ENCODE results near the gene ADSL. TPM values are rescaled to one million over a fixed set of nuclear protein-coding genes. Genes with fewer than 3 reads are reported as not detected.

Gene ADSL
- total and polyA plus RNA-seq, 2 of the 8 experiments (the other 6 are each of a cell fraction or from before 2014, with no cell fraction given) = 197 to 218 TPM

- Histone ChIP-seq H3K23me2 (ENCODE audit: low read depth, low read length) (no peaks in the 10 kb centered on the region), H3K27me3 (replicated peaks in 1 of 4; ENCODE audit: control insufficient read depth in 3 of 4, extremely low read depth in 1 of 4, insufficient read depth in 3 of 4, low read length in 3 of 4) (no peaks in the 10 kb centered on the region), H3K18ac (ENCODE audit: extremely low read depth, low read length) (no peak overlapping the region), H2BK12ac (ENCODE audit: low read depth, low read length) (no peak overlapping the region), H2BK5ac (ENCODE audit: low read depth, low read length) (no peak overlapping the region), H3K79me2 (ENCODE audit: control insufficient read depth in 1 of 2, insufficient read depth in 2 of 2, low read length in 2 of 2) (no peaks in the 10 kb centered on the region), H3K4me1 (replicated peaks in 1 of 4; ENCODE audit: control insufficient read depth in 3 of 4, insufficient read depth in 4 of 4, low read length in 3 of 4) (no peaks in the 10 kb centered on the region), H3K56ac (replicated peaks; ENCODE audit: insufficient read length, low read depth, low read length) (no peak overlapping the region), H3K79me1 (ENCODE audit: low read depth, low read length) (no peaks in the 10 kb centered on the region; the same call in 1 of the 2 replicates), H2BK20ac (ENCODE audit: low read length) (no peak overlapping the region), H3K27ac (ENCODE audit: low read depth, low read length) (no peak overlapping the region), H2AK5ac (ENCODE audit: low read depth, low read length) (no peak overlapping the region), H3K36me3 (ENCODE audit: control insufficient read depth in 2 of 4, insufficient read depth in 4 of 4, low read length in 3 of 4) (peaks cover 2 to 20% (median 13%) of the 10 kb centered on the region in 4 experiments; a peak in 7 of 8 replicates), H4K20me1 (replicated peaks in 1 of 2; ENCODE audit: control insufficient read depth in 1 of 2, insufficient read depth in 2 of 2, low read length in 2 of 2) (peaks cover 0 to 5% of the 10 kb centered on the region in 2 experiments), H4K8ac (ENCODE audit: extremely low read depth, insufficient read depth, low read length) (no peak overlapping the region; the same call in none of the 2 replicates), H3K4me3 (ENCODE audit: extremely low read depth in 1 of 4, insufficient read depth in 2 of 4, low read depth in 3 of 4, low read length in 4 of 4) (no peak overlapping the region), H4K5ac (ENCODE audit: insufficient read length, low read depth, low read length) (no peak overlapping the region), H2AFZ (ENCODE audit: low read length) (no peak overlapping the region), H4K91ac (replicated peaks; ENCODE audit: insufficient read length, low read length) (no peak overlapping the region), H3K4me2 (ENCODE audit: insufficient read depth in 1 of 2, low read depth in 2 of 2, low read length in 2 of 2) (no peak overlapping the region), H3K9ac (replicated peaks in 1 of 4; ENCODE audit: extremely low read depth in 1 of 4, low read depth in 3 of 4, low read length in 3 of 4) (no peak overlapping the region), H2BK15ac (ENCODE audit: low read length) (no peak overlapping the region), H3K23ac (ENCODE audit: insufficient read length) (no peak overlapping the region), H3K4ac (replicated peaks; ENCODE audit: insufficient read length, low read depth, low read length) (no peak overlapping the region), H3K14ac (ENCODE audit: insufficient read length) (no peak overlapping the region), H2BK120ac (replicated peaks; ENCODE audit: low read depth, low read length) (no peak overlapping the region), H3K9me3 (ENCODE audit: insufficient read depth in 2 of 2, low read depth in 1 of 2, low read length in 1 of 2) (no peaks in the 10 kb centered on the region)
- ChIA-PET POLR2A (ENCODE audit: partially characterized antibody) (interaction anchor here (0.6 to 2.9 kb wide), 6 partner anchors 9 to 207 kb away, joined by 3 to 8 read pairs (median 4); no protein-coding TSS in a partner anchor), CTCF (ENCODE audit: partially characterized antibody) (interaction anchor here (1.1 to 5.3 kb wide), 8 partner anchors 9 to 224 kb away, joined by 3 to 57 read pairs (median 4); no protein-coding TSS in a partner anchor)
- 79% methylated on average over 4 of the region's 5 CpGs; no CpG with 5 or more reads in 1 of the 2 experiments for WGBS, 2 experiments (ENCODE audit: extremely low coverage in 1 of 2, insufficient coverage in 1 of 2, insufficient read length in 1 of 2, insufficient replicate concordance in 2 of 2, low coverage in 1 of 2, low lambda C conversion rate in 2 of 2, missing lambda C conversion rate in 1 of 2)
- FAIRE-seq = no peak
- no peak for DNase-seq (ENCODE audit: low read depth in 1 of 2, low spot score in 2 of 2)
- TF ChIP-seq TAF7 (optimal IDR thresholded peaks at IDR 0.05; ENCODE audit: borderline replicate concordance, low read depth, low read length) = no peak
- TF ChIP-seq RNF2 (IDR thresholded peaks at IDR 0.05; ENCODE audit: borderline replicate concordance, low read depth, low read length, missing control alignments, poor library complexity, severe bottlenecking) = no peak
- no peak for TF ChIP-seq CTBP2 (IDR thresholded peaks at IDR 0.05; ENCODE audit: borderline replicate concordance, insufficient read depth, insufficient read length, low read length)
- no peak for TF ChIP-seq KDM1A (IDR thresholded peaks at IDR 0.05; ENCODE audit: borderline replicate concordance, low read length)
- TF ChIP-seq PHF8 (conservative IDR thresholded peaks at IDR 0.05; ENCODE audit: low read depth, low read length) = no peak
- TF ChIP-seq TEAD4 (IDR thresholded peaks at IDR 0.05; ENCODE audit: low read depth, low read length) = no peak
- TF ChIP-seq CREB1 (IDR thresholded peaks at IDR 0.05) = no peak
- no peak for TF ChIP-seq TCF12 (IDR thresholded peaks at IDR 0.05; ENCODE audit: low read depth, low read length)
- no peak for TF ChIP-seq FOSL1 (IDR thresholded peaks at IDR 0.05; ENCODE audit: insufficient read depth, low read depth, low read length)
- TF ChIP-seq SIRT6 (IDR thresholded peaks at IDR 0.05; ENCODE audit: low read length) = no peak
- TF ChIP-seq KDM5A (IDR thresholded peaks at IDR 0.05; ENCODE audit: low read length) = no peak
- TF ChIP-seq CEBPB (IDR thresholded peaks at IDR 0.05; ENCODE audit: low read depth, low read length) = no peak
- no peak for TF ChIP-seq EP300 (IDR thresholded peaks at IDR 0.05; ENCODE audit: borderline replicate concordance in 1 of 2, low read depth in 2 of 2, low read length in 2 of 2)
- no peak for TF ChIP-seq SP4 (IDR thresholded peaks at IDR 0.05; ENCODE audit: low read length)
Observed at GRCh38 chr22:40425082-40425481, 78.8 kb downstream of the ADSL start.

Measured in H1 (cell line).